H1 (cell line): ENCODE results near the gene LILRB2.

Experiments
- BRCA1 ChIP-seq: IDR thresholded peaks from 2 replicates; pipeline ENCODE4 v1.6.1; 2012; ENCODE audit warnings: low read depth, low read length, improper control_type of control experiment
- CTCF ChIP-seq, 3 experiments: IDR thresholded peaks; 1 replicate in 2 of 3; 2 replicates in 1 of 3; pipeline versions ENCODE4 v1.5.1 to v1.6.1; 2011; ENCODE audit warnings: low read length in 3 of 3, mild to moderate bottlenecking in 3 of 3, inconsistent platforms in 2 of 3, low read depth in 1 of 3, moderate library complexity in 1 of 3; ENCODE audit not compliant: insufficient read depth in 1 of 3; ENCODE audit errors: control extremely low read depth in 1 of 3
- EP300 ChIP-seq, 2 experiments: IDR thresholded peaks; 1 replicate in 1 of 2; 2 replicates in 1 of 2; pipeline ENCODE4 v1.6.1; 2011 to 2012; ENCODE audit warnings: low read depth in 2 of 2, low read length in 2 of 2, mild to moderate bottlenecking in 2 of 2, borderline replicate concordance in 1 of 2, inconsistent platforms in 1 of 2, moderate library complexity in 1 of 2
- TBP ChIP-seq: IDR thresholded peaks from 2 replicates; pipeline ENCODE4 v1.6.1; 2011; ENCODE audit warnings: low read depth, low read length, improper control_type of control experiment
- YY1 ChIP-seq: IDR thresholded peaks from 2 replicates; pipeline ENCODE4 v1.6.1; 2011; ENCODE audit warnings: low read depth, mild to moderate bottlenecking, low read length

GRCh38 chr19:54273821-54274220, 7.1 kb downstream of the LILRB2 start:
- TF ChIP-seq CTCF (IDR thresholded peaks at IDR 0.05; ENCODE audit: control extremely low read depth in 1 of 3, insufficient read depth in 1 of 3, low read depth in 1 of 3, low read length in 3 of 3) (no peak), EP300 (IDR thresholded peaks at IDR 0.05; ENCODE audit: borderline replicate concordance in 1 of 2, low read depth in 2 of 2, low read length in 2 of 2) (no peak), YY1 (no peak), TBP (no peak), BRCA1 (no peak)
